NCI-H1694 (cell line): ENCODE results near the gene CHMP3.
"Not testable (repeated sequence)": the region's sequence is repeated elsewhere in the genome, so short reads cannot be mapped to it uniquely, and the experiment has no call there.

Source experiments
- DNase-seq: peaks from one replicate; lab custom pipeline; 2025; lab: John Stamatoyannopoulos, UW

CHMP3 gene

DNA sequence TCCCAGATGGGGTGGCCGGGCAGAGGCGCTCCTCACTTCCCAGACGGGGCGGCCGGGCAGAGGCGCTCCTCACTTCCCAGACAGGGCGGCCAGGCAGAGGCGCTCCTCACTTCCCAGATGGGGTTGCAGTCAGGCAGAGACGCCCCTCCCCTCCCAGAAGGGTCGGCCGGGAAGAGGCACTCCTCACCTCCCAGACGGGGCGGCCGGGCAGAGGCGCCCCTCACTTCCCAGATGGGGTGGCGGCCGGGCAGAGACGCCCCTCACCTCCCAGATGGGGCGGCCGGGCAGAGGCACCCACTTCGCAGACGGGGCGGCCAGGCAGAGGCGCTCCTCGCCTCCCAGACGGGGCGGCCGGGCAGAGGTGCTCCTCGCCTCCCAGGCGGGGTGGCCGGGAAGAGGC lies 13.8 kb downstream of the CHMP3 start:
- not testable (repeated sequence) for DNase-seq

DNA sequence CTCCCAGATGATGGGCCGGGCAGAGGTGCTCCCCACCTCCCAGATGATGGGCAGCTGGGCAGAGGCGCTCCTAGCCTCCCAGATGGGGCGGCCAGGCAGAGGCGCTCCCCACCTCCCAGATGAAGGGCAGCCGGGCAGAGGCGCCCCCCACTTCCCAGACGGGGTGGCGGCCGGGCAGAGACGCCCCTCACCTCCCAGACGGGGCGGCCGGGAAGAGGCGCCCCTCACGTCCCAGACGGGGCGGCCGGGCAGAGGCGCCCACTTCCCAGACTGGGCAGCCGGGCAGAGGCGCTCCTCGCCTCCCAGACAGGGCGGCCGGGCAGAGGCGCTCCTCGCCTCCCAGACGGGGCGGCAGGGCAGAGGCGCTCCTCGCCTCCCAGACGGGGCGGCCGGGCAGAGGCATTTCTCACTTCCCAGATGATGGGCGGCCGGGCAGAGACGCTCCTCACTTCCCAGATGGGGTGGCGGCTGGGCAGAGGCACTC lies 14.3 kb downstream of the CHMP3 start:
- DNase-seq, result not testable (repeated sequence)

DNA sequence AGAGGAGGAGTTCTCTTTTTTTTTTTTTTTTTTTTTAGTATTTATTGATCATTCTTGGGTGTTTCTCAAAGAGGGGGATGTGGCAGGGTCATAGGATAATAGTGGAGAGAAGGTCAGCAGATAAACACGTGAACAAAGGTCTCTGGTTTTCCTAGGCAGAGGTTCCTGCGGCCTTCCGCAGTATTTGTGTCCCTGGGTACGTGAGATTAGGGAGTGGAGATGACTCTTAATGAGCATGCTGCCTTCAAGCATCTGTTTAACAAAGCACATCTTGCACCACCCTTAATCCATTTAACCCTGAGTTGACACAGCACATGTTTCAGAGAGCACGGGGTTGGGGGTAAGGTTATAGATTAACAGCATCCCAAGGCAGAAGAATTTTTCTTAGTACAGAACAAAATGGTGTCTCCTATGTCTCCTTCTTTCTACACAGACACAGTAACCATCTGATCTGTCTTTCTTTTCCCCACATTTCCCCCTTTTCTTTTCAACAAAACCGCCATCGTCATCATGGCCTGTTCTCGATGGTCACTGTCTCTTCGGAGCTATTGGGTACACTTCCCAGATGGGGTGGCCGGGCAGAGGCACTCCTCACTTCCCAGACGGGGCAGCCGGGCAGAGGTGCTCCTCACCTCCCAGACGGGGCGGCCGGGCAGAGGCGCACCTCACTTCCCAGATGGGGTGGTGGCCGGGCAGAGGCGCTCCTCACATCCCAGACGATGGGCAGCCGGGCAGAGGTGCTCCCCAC lies 14.9 kb downstream of the CHMP3 start:
- not testable (repeated sequence) for DNase-seq

DNA sequence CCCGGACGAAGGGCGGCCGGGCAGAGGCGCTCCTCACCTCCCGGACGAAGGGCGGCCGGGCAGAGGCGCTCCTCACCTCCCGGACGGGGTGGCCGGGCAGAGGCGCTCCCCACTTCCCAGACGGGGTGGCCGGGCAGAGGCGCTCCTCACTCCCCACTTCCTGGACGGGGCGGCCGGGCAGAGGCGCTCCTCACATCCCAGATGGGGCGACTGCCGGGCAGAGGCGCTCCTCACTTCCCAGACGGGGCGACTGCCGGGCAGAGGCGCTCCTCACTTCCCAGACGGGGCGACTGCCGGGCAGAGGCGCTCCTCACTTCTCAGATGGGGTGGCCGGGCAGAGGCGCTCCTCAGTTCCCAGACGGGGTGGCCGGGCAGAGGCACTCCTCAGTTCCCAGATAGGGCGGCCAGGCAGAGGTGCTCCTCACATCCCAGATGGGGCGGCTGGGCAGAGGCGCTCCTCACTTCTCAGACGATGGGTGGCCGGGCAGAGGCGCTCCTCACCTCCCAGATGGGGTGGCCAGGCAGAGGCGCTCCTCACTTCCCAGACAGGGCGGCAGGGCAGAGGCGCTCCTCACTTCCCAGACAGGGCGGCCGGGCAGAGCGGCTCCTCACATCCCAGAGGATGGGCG lies 17.8 kb downstream of the CHMP3 start:
- not testable (repeated sequence) for DNase-seq

DNA sequence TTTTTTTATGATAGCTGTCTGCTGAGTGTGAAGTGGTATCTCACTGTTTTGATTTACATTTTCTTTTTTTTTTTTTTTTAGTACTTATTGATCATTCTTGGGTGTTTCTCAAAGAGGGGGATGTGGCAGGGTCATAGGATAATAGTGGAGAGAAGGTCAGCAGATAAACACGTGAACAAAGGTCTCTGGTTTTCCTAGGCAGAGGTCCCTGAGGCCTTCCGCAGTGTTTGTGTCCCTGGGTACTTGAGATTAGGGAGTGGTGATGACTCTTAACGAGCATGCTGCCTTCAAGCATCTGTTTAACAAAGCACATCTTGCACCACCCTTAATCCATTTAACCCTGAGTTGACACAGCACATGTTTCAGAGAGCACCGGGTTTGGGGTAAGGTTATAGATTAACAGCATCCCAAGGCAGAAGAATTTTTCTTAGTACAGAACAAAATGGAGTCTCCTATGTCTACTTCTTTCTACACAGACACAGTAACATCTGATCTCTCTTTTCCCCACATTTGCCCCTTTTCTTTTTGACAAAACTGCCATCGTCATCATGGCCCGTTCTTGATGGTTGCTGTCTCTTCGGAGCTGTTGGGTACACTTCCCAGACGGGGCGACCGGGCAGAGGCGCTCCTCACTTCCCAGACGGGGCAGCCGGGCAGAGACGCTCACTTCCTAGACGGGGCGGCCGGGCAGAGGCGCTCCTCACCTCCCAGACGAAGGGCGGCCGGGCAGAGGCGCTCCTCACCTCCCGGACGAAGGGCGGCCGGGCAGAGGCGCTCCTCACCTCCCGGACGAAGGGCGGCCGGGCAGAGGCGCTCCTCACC lies 18.8 kb downstream of the CHMP3 start:
- not testable (repeated sequence) for DNase-seq

DNA sequence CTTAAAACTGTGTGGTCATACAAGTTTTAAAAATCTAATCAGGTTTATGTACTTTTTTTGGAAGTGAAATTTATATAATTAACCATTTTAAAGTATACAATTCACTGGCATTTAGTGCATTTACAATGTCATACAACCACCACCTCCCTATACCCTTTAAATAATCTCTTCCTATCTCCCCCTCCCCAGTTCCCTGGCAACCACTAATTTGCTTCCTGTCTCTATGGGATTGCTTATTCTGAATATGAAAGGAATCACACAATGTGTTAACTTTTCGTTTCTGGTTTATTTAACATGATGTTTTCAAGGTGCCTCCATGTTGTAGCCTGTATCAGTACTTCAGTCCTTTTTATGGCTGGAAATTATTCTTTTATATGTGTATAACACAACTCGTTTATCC lies 19.4 kb downstream of the CHMP3 start:
- no peak for DNase-seq

DNA sequence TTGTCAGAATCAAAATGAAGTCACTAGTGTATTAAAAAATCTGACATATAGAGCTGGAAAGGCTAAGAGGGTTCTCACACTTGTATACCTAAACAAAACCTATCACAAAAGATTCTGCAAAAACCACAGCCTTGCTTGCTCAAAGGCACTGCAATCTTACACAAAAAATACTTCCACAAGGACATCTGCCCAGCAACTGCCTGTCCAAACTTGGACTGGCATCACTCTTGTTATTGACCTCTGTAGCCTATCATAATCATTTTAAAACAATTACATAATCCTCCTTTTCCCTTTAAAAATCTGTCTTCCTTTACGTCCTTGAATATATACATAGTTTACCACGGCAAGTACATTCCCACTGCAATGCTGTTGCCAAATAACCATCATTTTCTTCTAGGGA lies 19.9 kb downstream of the CHMP3 start:
- DNase-seq, result no peak

DNA sequence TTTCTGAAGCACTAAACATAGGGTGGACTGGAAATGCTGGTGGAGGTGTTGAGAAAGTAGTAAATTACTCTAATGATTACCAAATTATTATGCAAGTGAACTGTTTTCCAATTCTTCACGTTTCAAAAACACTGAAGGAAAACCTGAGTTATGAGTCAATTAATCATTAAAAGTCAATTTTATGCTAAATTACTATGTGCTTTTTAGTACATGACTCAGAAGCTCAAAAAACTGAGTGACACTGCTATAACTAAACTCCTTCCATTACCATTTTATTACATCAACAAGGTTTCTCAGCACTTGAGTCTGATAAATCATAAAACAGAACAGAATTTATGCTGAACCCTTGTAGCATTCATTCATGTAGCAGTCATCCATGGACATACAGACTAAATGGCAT lies 20.4 kb downstream of the CHMP3 start:
- no peak for DNase-seq

DNA sequence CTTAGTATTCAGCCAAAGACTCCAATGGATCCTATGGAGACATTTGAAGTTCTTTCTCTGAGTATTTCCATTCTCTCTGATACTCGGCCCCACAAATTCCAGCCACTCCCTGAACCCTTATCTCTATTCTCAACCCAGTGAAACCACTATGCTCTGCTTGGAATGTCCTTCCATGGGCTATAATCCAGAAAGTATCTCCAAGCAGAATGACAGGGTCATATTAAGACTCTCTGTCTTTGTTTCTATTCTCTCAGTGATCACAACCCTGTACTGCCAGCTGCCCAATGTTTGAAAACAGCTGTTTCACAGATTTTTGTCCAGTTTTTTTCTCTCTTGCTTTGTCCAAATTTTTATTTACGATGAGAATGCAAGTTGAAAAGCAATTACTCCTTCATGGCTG lies 21.9 kb downstream of the CHMP3 start:
- no peak for DNase-seq

DNA sequence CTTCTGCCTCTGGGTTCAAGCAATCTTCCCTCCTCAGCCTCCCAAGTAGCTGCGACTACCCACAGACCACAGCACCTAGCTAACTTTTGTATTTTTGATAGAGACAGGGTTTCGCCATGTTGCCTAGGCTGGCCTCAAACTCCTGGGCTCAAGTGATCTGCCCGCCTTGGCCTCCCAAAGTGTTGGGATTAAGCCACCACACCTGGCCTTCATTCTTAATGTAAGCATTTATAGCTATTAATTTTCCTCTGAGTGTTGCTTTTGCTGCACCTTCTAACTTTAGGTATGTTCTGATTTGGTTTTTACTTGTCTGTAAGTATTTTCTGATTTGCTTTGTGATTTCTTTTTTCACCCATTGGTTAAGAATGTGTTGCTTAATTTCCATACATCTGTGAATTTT lies 29.7 kb downstream of the CHMP3 start:
- no peak for DNase-seq

DNA sequence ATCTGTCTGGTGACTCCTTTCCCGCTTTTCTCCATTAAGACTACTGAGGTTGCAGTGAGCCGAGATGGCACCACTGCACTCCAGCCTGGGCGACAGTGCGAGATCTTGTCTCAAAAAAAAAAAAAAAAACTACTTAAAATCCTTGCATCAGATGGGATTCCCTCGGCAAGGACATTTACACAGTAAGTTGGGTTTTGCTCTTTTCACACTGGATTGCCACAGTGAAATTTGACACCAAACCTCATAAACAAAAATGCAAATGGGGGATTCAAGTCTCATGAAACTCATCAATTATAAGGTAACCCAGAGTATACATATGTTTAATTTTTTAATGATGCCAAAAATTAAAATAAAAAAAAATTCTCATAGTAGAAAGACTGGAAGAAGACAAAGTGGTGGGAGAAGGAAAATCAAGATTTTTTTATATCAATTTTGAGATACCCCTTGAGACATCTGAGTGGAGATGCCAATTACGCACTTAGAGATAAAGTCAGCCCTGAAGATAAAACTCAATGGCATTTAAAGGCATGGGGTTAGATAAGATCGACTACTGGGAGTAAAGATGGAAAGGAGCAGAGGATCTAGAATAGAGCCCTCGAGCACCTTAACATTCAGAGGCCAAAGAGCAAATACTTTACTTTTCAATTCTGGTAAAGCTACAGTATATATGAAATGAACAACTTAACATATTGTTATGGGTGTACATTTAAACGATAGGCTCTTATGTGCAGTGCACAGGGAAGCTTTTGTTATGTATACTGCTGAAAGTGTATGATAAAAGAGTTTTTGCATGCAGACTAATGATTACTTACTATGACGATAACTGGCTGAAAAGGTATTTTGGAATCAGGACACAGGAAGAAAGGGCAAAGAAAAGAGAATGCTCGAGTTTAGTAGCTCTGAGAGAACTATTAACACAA lies 37.6 kb downstream of the CHMP3 start:
- no peak for DNase-seq

DNA sequence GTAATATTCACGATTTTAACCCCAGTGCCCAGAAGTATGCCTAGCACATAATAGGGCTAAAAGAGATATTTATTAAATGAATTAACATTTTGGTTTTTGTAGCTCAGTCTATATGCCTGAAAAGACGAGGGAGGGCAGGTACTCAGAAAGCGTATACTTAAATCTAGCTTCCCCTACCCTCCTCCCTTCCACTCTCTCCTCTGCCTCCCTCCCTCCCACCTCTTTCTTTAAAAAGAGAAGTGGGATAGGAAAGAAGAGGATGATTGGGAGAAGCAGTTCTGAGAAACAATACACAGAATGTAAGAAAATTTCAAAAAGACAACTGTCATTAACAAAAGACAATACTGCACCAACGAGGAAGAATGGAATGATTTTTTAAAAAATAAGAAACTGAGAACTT lies 39.8 kb downstream of the CHMP3 start:
- DNase-seq, result no peak

DNA sequence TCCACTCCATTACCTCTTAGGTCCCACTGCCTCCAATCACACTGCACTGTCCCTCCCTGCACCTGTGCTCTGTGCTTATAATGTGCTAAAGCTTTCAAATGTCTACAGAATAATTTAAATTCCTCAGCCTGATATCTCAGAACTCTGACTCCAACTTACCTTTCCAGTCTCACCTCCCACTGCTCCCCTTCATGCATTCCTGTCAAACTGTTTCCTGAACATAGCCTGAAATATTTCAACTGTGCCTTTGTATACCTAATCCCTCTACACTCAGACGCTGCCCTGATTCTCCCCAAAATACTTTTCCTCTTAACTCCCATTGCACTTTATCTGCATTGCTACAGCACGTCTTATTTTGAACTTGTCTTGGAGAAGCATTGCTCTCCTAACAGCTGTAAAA lies 40.5 kb downstream of the CHMP3 start:
- no peak for DNase-seq

DNA sequence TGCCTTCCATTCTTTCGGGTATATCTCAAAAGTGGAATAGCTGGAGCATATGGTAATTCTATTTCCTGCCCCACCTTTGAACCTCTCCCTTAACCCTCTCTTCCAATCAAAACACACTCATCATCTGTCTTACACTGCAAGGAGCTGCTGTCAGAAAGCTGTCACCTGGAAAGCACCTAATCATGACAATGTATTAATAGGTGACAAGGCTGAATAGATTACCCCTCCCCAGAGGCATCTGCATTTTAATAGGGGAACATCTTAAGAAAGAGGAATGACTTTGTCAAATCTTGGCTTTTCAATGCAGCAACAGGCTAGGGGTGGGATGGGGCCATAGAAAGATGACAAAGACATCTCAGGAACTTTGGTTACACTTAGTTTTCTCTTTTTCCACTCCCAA lies 41.3 kb downstream of the CHMP3 start:
- no peak for DNase-seq

DNA sequence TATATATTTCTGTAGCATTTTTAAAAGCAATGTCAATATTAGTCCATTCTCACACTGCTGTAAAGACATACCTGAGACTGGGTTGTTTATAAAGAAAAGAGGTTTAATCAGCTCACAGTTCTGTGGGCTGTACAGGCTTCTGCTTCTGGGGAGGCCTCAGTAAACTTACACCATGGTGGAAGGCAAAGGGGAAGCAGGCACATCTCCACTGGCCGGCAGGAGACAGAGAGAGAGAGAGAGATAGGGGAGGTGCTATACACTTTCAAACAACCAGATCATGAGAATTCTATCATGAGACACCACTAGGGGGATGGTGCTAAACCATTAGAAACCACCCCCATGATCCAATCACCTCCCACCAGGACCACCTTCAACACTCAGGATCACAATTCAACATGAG lies 43.1 kb downstream of the CHMP3 start:
- DNase-seq, result no peak

DNA sequence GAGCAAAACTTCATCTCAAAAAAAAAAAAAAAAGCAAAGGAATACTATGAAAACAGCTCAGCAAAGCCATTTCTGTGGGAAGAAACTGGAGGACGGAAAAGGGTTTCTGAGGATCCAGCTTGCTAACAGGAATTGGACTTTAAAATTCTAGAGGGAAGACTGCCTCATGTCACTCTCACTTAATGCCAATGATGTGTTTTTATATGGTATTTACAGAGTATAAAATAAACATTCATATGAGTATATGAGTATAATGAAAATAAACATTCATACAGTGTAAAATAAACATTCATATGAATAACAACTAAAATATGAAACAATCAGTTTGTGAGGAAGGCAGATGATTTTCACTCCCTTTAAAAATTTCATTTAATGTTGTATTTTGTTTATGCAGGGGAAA lies 43.9 kb downstream of the CHMP3 start:
- no peak for DNase-seq

DNA sequence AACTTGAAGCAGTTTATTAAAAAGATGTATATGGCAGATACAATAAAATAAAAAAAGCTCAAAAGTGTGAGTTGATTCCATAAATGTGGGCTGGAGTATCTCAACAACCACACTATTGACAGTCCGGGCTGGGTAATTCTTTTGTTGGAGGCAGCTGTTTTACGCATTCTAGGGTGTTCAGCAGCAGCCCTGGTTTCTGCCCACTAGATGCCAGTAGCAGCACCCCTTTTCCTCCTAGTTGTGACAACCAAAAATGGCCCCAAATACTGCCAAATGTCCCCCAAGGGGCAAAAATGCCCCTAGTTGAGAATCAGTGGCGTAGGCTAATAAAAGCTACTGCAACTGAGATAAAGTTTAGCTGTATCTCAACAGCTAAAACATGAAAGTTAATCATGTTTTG lies 44.8 kb downstream of the CHMP3 start:
- DNase-seq, result no peak

DNA sequence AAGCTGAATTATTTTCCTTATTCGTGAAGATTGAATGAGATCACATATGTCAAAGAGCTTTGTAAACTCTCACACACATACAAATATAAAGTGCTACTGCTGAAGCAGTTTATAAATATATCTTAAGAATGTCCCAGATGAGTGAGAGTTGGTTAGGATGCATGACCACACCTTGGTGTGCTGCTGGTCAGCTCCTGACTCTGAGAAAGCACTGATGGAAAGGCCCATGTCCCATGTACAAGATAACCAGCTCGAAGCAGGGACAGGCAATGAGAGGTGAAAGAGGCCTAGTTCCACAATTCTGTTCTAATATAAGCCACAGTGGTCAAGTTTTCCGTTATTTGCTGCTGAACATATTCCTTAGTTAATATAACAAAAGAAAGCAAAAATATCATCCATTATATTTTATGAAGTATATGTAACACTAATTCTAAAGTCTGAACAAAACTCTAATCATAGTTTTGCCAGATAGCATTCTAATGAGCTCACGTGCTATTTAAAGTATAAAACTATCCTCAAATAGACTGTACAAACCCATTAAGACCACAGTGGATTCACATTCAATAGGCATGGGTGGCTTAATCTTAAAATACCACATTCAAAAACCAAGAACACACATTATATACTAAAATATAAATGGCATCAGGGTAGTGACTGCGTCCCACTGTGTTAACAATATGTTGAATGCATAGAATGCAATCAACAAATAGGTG lies 49.1 kb downstream of the CHMP3 start:
- DNase-seq, result no peak

DNA sequence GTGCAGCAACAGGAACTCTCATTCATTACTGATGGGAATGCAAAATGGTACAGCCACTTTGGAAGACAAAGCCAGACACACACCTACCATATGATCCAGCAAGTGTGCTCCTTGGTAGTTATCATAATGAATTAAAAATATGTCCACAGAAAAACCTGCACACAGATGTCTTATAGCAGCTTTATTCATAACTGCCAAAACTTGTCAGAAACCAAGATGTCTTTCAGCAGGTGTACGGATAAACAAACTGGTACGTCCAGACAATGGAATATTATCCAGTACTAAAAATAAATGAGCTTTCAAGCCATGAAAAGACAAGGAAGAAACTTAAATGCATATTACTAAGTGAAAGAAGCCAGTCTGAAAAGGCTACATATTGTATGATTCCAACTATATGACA lies 50.4 kb downstream of the CHMP3 start:
- DNase-seq, result no peak

DNA sequence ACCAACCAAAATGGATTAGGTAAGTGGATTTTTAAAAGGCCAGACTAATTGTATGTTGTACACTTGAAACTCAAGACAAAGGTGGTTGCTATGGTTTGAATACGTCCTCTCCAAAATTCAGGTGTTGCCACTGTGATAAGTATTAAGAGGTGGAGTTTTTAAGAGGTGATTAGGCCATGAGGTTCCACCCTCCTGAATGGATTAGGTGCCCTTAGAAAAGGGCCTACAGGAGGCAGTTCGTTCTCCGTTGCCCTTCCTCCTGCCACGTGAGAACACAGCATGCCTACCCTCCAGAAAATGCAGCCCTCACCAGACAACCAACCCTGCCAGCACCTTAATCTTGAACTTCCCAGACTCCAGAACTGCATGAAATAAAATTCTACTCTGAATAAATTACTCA lies 51.2 kb downstream of the CHMP3 start:
- no peak for DNase-seq

DNA sequence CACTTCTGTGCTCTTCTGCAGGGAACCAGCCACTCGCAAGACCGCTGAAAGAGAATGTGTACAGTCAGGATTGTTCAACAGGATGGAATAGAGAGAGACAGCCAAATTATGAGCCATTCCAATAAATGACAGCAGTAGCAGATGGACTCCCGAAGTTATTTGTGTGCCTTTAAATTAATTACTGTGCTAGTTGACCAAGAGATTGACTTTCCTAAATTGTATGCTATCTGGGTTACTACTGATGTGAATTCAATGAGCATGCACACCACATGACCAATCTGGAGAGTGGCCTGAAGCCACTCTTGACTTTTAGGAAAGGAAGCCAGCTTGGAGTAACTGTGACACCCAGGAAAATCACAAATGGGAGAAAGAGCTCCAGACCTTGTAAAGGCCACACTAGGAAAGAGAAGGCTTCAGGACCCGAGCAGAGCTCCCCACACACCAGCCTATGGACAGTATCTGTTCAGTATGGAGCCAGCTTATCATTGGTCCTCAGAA lies 52.8 kb downstream of the CHMP3 start:
- DNase-seq, result no peak
